H1 (cell line): ENCODE results near the gene SCAF1. TPM values are rescaled to one million over a fixed set of nuclear protein-coding genes. Genes with fewer than 3 reads are reported as not detected.
A peak's percentile ranks its signal among the peaks of the same experiment; 100 is the strongest.

Source experiments
- BACH1 ChIP-seq: IDR thresholded peaks from 2 replicates; pipeline ENCODE4 v1.6.1; 2012; ENCODE audit warnings: low read length, improper control_type of control experiment
- EP300 ChIP-seq, 2 experiments: IDR thresholded peaks; 1 replicate in 1 of 2; 2 replicates in 1 of 2; pipeline ENCODE4 v1.6.1; 2011 to 2012; ENCODE audit warnings: low read depth in 2 of 2, low read length in 2 of 2, mild to moderate bottlenecking in 2 of 2, borderline replicate concordance in 1 of 2, inconsistent platforms in 1 of 2, moderate library complexity in 1 of 2
- MAFK ChIP-seq: IDR thresholded peaks from 2 replicates; pipeline ENCODE4 v1.6.1; 2012; ENCODE audit warnings: low read depth, mild to moderate bottlenecking, improper control_type of control experiment, low read length
- RAD21 ChIP-seq, 2 experiments: IDR thresholded peaks in 1 of 2; conservative IDR thresholded peaks in 1 of 2; 2 replicates each; pipeline ENCODE4 v1.6.1; 2011; ENCODE audit warnings: low read depth in 2 of 2, low read length in 2 of 2, improper control_type of control experiment in 1 of 2, inconsistent platforms in 1 of 2, mild to moderate bottlenecking in 1 of 2, moderate library complexity in 1 of 2
- RBBP5 ChIP-seq: IDR thresholded peaks from 2 replicates; pipeline ENCODE4 v1.7.1; 2012; ENCODE audit warnings: low read depth, mild to moderate bottlenecking, inconsistent platforms, low read length, moderate library complexity, borderline replicate concordance
- SP4 ChIP-seq: IDR thresholded peaks from 2 replicates; pipeline ENCODE4 v1.6.1; 2012; ENCODE audit warnings: low read length, inconsistent platforms
- polyA plus RNA-seq, 7 experiments: library from polyadenylated mRNA; depleted of rRNA in 3 of 7; stranded (reverse) in 5 of 7; unstranded in 2 of 7; fragments of >200 nt in 5 of 7; fragments of 200-250 nt in 2 of 7; gene quantifications; 1 replicate in 5 of 7; 2 replicates in 1 of 7; 4 replicates in 1 of 7; pipeline versions ENCODE4 v1.2.1 to v1.2.3, GENCODE V29; 2011 to 2013; ENCODE audit warnings: missing spikeins in 2 of 7, mixed read lengths in 2 of 7
- total RNA-seq: library from RNA; stranded (reverse); fragmentation: NEBNext Ultra II Directional; extraction: Animal tissue kit (Norgen Biotek cat#: 25700); gene quantifications from 2 replicates; pipeline ENCODE4 v1.2.1, GENCODE V29; 2021
- TF ChIP-seq, protein P1 (sequence below): fragments of 300-600 bp; sonication (generic); IDR thresholded peaks from 2 replicates; pipeline ENCODE4 v1.7.1; 2012; ENCODE audit warnings: low read length, moderate library complexity, mild to moderate bottlenecking, inconsistent platforms; ENCODE audit not compliant: insufficient replicate concordance
- TF ChIP-seq, protein P2 (sequence below): IDR thresholded peaks from 2 replicates; pipeline ENCODE4 v1.6.1; 2012; ENCODE audit warnings: inconsistent platforms

The SCAF1 gene
- total and polyA plus RNA-seq, 2 of the 8 experiments (the other 6 are each of a cell fraction or from before 2014, with no cell fraction given): 9.7 to 81.7 TPM

DNA sequence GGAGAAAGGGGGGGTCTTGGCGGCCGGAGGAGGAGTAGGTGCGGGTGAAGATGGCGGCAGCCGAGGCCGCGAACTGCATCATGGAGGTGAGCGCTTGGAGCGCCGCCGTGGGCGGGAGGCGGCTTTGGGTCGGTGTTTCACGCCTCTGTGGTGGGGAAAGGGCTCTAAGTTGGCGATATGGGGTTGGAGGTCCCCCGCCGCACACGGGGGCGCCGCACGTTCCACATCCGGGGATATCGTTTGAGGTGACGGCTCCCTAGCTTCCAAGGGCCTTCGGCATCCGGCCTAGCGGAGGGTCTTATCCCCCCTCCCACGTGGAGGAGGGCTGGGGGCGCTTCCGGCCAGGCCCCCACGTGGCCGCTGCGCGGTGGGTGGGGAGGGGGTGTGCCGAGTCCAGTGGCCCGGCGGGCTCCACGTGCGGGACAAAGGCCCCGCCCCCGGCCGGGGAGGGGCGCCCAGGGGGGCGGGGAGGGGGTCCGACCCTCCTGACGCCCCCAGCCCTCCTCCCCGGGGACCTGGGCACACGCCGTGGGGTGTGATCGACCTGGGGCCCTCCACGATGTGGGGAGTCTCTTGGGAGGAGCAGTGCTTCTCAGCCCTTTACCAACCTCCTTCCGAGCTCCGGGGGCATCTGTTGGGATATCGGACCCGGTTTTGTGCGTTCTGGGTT lies 35.4 kb downstream of the SCAF1 start, which contains the start of gene PRMT1 (continued):
- TF ChIP-seq, protein P1, sequence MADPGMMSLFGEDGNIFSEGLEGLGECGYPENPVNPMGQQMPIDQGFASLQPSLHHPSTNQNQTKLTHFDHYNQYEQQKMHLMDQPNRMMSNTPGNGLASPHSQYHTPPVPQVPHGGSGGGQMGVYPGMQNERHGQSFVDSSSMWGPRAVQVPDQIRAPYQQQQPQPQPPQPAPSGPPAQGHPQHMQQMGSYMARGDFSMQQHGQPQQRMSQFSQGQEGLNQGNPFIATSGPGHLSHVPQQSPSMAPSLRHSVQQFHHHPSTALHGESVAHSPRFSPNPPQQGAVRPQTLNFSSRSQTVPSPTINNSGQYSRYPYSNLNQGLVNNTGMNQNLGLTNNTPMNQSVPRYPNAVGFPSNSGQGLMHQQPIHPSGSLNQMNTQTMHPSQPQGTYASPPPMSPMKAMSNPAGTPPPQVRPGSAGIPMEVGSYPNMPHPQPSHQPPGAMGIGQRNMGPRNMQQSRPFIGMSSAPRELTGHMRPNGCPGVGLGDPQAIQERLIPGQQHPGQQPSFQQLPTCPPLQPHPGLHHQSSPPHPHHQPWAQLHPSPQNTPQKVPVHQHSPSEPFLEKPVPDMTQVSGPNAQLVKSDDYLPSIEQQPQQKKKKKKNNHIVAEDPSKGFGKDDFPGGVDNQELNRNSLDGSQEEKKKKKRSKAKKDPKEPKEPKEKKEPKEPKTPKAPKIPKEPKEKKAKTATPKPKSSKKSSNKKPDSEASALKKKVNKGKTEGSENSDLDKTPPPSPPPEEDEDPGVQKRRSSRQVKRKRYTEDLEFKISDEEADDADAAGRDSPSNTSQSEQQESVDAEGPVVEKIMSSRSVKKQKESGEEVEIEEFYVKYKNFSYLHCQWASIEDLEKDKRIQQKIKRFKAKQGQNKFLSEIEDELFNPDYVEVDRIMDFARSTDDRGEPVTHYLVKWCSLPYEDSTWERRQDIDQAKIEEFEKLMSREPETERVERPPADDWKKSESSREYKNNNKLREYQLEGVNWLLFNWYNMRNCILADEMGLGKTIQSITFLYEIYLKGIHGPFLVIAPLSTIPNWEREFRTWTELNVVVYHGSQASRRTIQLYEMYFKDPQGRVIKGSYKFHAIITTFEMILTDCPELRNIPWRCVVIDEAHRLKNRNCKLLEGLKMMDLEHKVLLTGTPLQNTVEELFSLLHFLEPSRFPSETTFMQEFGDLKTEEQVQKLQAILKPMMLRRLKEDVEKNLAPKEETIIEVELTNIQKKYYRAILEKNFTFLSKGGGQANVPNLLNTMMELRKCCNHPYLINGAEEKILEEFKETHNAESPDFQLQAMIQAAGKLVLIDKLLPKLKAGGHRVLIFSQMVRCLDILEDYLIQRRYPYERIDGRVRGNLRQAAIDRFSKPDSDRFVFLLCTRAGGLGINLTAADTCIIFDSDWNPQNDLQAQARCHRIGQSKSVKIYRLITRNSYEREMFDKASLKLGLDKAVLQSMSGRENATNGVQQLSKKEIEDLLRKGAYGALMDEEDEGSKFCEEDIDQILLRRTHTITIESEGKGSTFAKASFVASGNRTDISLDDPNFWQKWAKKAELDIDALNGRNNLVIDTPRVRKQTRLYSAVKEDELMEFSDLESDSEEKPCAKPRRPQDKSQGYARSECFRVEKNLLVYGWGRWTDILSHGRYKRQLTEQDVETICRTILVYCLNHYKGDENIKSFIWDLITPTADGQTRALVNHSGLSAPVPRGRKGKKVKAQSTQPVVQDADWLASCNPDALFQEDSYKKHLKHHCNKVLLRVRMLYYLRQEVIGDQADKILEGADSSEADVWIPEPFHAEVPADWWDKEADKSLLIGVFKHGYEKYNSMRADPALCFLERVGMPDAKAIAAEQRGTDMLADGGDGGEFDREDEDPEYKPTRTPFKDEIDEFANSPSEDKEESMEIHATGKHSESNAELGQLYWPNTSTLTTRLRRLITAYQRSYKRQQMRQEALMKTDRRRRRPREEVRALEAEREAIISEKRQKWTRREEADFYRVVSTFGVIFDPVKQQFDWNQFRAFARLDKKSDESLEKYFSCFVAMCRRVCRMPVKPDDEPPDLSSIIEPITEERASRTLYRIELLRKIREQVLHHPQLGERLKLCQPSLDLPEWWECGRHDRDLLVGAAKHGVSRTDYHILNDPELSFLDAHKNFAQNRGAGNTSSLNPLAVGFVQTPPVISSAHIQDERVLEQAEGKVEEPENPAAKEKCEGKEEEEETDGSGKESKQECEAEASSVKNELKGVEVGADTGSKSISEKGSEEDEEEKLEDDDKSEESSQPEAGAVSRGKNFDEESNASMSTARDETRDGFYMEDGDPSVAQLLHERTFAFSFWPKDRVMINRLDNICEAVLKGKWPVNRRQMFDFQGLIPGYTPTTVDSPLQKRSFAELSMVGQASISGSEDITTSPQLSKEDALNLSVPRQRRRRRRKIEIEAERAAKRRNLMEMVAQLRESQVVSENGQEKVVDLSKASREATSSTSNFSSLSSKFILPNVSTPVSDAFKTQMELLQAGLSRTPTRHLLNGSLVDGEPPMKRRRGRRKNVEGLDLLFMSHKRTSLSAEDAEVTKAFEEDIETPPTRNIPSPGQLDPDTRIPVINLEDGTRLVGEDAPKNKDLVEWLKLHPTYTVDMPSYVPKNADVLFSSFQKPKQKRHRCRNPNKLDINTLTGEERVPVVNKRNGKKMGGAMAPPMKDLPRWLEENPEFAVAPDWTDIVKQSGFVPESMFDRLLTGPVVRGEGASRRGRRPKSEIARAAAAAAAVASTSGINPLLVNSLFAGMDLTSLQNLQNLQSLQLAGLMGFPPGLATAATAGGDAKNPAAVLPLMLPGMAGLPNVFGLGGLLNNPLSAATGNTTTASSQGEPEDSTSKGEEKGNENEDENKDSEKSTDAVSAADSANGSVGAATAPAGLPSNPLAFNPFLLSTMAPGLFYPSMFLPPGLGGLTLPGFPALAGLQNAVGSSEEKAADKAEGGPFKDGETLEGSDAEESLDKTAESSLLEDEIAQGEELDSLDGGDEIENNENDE: no peak
- TF ChIP-seq RAD21 (IDR thresholded peaks at IDR 0.05 in 1 of 2, conservative IDR thresholded peaks at IDR 0.05 in 1 of 2; ENCODE audit: low read depth in 2 of 2, low read length in 2 of 2) (no peak), SP4 (no peak), RBBP5 (no peak), BACH1 (no peak), EP300 (IDR thresholded peaks at IDR 0.05; ENCODE audit: borderline replicate concordance in 1 of 2, low read depth in 2 of 2, low read length in 2 of 2) (no peak), MAFK (no peak)
- TF ChIP-seq, protein P2, sequence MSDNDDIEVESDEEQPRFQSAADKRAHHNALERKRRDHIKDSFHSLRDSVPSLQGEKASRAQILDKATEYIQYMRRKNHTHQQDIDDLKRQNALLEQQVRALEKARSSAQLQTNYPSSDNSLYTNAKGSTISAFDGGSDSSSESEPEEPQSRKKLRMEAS: peak; percentile 97
